Endometrial microvascular endothelial cells (primary cell): ENCODE measurements around the gene PLA2G2C. TPM values are rescaled to one million over a fixed set of nuclear protein-coding genes. Genes with fewer than 3 reads are reported as not detected.

ENCODE experiments used
- in situ Hi-C: cut with HindIII; loops from 2 replicates; pipeline ENCODE4 v1.10.0; 2017; ENCODE audit warnings: low sequenced_read_pairs, low pct_unique_long_range_greater_than_20kb; ENCODE audit errors: inconsistent ontology term
- total RNA-seq: library from RNA; depleted of rRNA; stranded (reverse); fragments of >200 nt; gene quantifications from one replicate; pipeline ENCODE4 v1.2.3, GENCODE V29; 2015; ENCODE audit errors: inconsistent ontology term

PLA2G2C gene
- total RNA-seq, 1 donor from 2014 or later = not detected

DNA sequence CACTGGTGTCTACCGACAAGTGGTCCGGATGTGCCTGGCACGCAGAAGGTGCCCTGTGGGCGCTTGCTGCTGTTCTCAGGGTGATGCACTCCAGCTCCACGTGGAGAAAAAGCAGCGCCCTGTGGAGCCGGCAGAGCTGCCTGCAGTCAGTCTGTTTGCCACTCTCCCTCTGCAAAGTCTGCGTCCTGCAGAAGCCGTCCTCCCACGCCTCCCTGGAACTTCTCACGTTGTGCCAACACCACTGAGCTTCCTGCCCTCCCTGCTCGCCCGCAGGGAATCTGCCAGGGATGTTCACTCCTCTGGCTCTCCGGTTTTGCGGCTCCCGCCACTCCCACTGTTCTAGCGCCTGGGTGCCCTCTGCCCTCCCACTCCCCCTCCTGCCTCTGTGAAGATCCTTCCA lies 20.3 kb downstream of the PLA2G2C start:
- in situ Hi-C loops = no loop called here

DNA sequence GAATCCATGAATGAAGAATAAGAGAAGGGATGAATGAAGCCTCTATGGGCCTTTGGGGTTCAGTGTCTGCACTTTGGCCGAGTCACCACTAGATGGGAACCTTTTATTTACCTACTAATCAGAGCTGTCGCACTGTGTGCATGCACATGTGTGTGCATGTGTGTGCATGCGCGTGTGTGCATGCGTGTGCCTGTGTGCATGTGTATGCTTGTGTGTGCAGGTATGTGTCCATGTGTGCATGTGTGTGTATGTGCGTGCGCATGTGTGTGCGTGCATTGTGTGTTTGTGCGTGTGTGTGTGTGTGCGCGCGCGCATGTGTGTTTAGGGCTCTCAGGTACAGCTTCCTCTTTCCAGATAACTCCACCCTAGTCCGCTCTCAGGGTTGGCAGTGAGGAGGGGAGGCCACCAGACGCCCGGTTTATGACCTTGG lies 20.8 kb downstream of the PLA2G2C start:
- in situ Hi-C loops = no loop called here

DNA sequence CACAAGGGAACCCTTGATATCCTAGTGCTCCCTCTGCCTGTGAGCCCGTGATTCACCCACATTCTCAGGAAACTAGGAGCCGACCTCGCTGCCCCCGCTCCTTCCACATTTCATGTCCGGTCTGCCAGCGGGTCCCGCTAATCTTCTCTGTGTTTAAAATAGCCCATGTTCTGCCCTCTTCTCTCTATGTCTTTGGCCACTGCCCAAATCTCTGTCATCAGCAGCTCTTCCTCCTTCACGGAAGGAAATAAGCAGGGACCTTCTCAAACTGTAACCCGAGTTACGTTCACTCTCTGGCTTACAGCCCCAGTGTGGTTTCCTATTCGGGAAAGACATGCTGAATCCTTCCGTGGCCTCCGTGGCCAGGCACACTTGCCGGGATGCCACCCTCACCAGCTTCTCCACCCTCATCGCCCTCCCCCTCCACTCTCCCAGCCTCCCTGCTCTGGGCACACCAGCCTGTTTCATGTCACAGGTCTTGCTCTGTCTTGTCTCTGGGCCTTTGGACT lies 21.6 kb downstream of the PLA2G2C start:
- in situ Hi-C loops = no loop called here

DNA sequence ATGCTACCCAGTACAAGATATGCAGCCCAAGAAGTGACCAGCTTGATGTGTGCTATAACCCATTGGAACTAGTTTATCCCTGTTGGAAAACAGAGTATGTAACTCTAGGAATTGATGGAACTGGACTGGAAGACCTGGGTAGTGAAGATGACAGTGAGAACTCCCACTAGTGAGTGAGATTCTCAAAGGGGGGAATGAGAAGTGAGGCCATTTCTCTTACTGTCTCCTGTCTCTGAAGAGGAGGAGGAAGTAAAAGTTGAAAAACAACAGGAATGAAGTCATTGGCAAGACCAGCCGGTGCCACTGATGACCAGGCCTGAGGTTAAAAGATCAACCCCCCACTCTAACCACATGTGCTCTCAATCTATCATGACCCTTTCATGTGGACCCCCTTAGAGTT lies 26.3 kb downstream of the PLA2G2C start:
- in situ Hi-C loops = no loop called here

DNA sequence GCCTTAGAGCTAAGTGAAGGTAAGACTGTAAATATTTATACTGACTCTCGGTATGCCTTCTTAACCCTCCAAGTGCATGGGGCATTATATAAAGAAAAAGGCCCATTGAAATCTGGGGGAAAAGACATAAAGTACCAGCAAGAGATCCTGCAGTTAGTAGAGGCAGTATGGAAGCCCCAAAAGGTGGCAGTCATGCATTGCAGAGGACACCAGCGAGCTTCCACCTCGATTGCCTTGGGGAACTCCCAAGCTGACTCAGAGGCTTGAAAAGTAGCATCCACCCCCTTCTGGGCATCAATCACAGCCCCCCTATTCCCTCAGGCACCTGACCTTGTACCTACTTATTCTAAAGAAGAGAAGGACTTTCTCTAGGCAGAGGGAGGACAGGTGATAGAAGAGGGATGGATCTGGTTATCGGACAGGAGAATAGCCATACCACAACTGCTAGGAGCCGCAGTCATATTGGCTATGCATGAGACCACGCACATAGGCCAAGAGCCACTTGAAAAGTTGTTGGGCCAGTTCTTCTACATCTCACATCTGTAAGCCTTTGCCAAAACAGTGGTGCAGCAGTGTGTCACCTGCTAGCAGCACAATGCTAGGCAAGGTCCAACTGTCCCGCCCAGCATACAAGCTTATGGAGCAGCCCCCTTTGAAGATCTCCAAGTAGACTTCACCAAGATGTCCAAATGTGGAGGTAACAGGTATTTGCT lies 27.8 kb downstream of the PLA2G2C start:
- in situ Hi-C loops = no loop called here

DNA sequence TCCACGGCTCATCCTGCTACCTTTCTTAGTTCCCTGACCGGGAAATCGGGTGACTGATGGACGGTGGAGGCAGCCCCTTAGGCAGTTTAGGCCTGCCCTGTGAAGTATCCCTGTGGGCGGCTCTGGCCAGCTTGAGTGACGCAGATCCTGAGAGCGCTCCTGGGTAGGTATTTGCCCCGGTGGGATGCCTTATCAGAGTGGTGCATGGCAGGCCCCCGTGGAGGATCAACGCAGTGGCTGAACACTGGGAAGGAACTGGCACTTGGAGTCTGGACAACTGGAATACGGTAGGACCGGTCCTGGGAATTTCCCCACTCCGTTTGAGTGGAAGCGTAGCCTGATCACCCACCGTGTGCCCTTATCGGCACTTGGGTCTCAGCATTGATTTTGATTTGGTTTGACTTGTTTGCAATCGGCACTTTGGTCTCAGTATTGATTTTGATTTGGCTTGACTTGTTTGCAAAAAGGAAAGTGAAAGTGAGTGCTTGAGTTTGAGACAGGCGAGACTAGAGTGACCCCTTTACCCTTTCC lies 32.0 kb downstream of the PLA2G2C start:
- in situ Hi-C loops = no loop called here

DNA sequence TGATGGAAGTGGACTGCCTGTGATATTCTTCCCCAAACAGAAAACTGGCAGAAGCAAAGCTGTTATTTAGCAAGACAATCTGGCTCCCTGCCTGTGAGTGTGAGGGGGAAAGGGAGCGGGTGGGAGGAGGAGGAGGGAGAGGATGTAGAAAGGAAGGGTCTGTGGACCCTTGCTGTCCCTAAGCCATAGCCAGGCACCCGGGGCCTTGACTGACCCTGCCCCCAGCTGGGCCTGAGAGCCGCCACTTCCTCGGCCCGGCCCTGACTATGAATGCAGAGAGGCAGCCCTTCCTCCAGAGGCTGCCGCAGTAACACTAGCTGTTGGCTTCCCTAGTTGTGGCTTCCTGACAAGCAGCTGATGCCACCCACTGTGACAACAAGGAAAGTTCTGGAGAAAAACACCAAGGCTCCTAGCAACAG lies 33.3 kb downstream of the PLA2G2C start:
- in situ Hi-C loops = no loop called here

DNA sequence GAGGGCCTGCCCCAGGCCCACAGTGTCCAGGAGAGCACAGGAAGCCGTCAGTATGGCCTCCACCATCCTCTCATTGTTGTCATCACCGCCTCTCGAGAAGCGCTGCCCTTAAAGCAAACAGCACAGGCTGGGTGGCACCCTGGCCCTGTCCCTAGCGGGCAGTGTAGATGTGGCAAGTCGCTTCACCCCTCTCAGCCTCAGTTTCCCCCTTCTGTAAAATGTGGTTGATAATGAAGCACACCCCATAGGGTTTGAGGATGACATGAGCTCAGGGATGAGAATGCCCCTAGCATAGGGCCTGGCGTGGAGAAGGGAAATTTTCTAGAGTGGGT lies 33.8 kb downstream of the PLA2G2C start:
- in situ Hi-C loops = no loop called here

DNA sequence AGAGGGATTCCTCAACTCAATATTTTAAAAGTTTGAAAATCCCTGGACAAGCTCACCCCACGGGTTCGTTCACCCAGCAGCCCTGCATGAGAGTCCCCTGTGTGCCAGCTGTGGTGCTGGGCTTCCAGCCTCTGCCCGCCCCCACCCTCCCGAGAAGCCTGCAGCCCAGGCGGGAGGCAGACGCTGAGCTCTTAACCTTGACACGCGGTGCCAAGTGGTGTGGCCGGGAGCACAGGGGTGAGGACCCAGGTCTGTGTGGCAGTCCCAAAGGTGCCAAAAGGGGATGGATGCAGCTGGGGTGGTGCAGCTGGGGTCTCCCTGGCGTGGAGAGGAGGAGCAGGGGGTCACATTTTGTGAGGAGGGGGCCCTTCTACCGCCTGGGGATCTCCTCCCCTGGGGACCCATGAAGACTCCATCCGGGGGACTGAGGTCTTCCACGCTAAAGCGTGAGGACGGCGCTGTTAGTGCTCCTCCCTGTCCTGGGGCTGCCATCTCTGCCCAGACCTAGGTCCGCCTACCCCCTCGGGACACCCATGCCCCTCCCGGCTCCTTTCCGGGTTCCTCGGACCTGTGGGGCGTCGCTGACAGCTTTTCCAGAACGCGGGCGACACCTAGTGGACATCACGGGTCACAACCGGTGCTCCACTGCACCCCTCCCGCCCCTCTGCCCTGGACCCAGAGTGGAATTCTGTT lies 34.3 kb downstream of the PLA2G2C start:
- in situ Hi-C loops = no loop called here

DNA sequence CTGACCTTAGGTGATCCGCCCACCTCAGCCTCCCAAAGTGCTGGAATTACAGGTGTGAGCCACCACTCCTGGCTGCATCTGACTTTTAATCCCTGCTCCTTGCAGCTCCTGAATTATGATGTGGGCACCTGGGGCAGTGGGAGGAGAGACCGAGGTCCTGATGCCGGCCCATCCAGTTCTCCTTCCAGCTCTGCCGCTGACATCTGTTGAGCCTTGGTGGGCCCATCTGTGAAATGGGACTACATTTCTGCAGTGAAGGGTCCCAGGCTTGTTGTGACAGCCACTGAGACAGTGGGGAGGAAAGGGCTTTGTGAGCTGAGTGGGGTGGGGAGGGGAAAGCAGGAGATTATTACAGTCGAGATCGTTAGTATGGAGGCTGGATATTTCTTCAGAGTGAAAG lies 35.3 kb downstream of the PLA2G2C start:
- in situ Hi-C loops = no loop called here

DNA sequence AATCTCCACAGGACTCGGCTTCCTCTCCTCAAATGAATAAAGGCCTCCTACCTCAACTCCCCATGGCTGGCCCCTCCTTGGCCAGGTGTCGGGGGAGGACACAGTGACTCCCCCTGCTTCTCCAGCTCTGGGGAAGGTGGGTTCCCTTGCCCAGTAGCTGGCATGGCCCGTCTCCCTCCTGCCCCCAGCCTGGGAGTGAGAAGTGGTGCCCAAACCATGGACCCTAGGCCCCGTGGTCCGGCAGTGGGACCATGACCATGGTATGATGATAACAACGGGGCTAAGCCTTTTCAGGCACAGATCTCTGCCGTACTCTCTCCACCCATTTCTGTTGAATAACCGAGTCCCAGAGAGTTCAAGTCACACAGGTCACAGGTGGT lies 36.0 kb downstream of the PLA2G2C start:
- in situ Hi-C loops = no loop called here

DNA sequence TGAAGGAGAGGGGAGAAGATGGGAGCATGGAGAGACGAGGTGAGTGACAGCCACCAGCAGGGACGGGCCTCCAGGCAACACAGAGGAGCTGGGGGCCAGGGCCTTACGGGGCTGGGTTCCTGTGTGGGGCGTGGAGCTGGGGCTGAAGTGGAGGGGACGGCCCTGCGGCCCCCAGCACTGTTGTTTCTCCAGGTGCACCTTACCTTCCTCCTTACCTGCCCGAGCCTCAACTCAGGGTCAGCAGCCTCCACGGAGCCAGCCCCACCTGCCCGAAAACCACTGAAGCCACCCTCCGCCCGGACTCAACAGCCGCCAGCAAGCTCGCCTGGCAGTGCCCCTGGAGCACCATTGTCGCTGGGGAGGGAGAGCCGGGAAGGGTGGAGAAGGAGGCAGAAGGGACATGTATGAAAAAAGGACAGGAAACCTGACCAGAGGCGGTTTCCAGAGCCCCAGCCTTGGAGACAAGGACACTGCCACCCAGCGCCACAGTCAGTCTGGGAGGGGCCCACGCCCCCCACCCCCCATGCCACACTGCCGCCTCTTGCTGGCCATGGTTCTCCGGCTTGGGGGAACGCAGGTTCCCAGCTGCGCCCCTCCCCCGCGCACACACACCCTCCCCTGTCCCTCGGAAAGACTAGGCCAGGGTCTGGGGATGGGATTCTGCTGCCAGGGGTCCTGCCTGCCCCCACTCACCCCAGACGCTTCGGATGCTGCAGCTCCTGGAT lies 36.6 kb downstream of the PLA2G2C start:
- in situ Hi-C loops = no loop called here

DNA sequence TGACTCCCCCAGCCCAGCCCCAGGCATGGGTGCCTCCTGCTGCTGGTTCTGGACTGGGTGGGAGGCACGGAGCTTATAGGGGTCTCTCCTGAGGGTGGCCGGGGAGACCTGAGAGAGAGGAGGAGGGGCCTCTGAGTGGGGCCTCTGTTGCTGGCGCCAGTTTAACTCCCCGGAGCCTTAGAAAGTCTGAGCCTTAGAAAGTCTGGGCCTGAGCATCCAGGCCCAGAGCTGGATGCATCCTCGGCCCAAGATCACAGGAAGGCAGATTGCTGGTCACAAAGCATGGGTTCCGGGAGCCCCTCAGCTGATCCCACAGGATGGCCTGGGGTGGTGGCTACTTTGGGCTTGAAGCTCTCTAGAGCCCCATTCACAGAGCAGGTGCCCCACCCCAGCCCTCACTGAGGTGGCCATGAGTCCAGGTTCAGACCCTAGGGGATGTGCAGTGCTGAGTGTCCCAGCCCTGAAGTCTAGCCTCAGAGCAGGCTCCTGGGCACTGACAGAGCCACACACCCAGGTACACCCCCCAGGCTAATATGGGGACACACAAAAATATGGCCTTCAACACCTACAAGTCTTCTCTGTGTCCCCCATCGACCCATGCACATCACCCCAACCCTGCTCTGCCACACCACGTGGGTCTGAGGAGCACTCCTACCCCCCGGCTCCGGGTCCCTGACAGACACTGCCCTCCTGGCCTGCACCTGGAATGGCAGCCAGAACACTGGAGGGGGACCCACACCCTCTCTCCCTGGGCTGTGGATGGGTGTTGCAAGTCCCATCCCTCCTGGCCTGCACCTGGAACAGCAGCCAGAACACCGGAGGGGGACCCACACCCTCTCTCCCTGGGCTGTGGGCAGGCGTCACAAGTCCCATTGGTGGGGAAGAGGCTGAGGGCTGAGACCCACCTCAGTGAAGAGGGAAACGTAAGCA lies 37.5 kb downstream of the PLA2G2C start:
- in situ Hi-C loops = no loop called here

DNA sequence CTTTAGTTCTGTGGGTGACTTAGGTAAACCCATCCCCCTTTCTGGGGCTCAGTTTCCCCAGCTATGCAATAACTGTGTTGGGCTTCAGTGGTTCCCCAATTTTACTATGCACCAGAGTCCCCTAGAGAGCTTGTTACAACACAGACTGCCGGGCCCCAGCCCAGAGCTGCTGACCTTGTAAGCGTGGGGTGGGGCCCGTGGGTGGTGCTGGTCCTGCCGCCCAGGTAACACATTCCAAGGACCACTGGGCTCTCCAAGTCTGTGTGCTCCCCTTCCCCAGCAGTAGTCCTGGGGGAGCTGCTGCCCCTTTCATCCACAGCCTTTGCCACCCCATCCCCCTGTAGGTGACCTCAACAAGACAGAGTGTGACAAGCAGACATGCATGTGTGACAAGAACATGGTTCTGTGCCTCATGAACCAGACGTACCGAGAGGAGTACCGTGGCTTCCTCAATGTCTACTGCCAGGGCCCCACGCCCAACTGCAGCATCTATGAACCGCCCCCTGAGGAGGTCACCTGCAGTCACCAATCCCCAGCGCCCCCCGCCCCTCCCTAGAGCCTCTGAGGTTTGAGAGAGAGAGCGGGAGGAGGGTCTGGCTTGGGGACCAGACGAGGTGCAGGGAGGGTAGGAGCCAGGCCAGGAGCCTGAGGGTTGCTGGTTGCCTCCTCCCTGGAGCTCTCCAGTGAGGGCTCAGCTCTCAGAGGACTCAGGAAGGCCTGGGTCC lies 38.3 kb downstream of the PLA2G2C start:
- in situ Hi-C loops = no loop called here

DNA sequence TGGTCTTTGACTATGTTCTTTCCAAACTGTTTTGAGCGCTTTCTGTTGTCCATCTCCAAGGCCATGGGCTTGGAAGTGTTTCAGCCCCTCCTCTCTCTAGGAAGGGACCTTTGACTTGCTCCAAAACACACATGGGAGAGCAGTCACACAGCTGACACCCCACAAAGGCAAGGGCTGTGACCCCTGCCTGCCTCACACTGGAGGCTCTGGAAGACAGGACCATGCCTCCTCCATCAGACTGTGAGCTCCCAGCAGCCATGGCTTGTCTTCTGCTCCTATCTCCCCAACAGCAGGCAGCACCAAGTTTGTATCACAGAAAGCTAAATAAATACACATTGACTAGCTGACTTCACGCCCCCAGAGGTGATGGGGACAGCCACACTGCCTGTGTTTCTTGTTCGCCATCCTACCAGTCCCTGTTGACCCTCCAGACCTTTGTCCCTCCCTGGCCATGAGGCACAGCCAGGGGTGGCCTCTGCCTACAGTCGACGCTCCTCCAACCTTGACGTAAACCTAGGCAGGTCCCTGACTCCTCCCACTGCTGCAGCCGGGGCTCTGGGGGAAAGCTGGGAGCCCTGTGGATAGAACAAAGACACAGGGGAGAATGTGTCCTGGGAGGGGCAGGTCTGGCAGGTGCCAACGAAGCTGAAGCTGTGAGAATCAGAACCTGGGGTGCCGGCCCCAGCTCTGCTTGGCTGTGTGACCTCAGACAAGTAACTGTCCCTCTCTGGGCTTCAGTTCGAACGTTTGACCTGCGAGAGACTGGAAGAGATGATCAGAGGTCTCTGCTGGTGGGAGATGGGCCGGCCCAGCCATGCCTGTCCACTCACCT lies 42.4 kb downstream of the PLA2G2C start:
- in situ Hi-C loops = no loop called here

DNA sequence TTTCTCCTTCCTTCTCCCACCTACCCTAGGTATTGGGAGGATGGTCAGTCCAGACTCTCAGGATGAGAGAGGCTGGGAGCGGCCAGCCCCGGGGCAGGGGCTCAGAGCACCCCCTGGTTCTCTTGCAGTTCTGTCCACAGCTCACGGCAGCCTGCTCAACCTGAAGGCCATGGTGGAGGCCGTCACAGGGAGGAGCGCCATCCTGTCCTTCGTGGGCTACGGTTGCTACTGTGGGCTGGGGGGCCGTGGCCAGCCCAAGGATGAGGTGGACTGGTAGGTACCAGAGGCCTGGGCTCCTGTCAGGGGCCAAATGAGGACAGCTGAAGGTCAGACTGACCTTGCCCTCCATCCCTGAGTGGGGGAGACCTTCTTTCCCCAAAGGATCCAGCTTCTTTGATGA lies 43.0 kb downstream of the PLA2G2C start:
- in situ Hi-C loops = no loop called here

DNA sequence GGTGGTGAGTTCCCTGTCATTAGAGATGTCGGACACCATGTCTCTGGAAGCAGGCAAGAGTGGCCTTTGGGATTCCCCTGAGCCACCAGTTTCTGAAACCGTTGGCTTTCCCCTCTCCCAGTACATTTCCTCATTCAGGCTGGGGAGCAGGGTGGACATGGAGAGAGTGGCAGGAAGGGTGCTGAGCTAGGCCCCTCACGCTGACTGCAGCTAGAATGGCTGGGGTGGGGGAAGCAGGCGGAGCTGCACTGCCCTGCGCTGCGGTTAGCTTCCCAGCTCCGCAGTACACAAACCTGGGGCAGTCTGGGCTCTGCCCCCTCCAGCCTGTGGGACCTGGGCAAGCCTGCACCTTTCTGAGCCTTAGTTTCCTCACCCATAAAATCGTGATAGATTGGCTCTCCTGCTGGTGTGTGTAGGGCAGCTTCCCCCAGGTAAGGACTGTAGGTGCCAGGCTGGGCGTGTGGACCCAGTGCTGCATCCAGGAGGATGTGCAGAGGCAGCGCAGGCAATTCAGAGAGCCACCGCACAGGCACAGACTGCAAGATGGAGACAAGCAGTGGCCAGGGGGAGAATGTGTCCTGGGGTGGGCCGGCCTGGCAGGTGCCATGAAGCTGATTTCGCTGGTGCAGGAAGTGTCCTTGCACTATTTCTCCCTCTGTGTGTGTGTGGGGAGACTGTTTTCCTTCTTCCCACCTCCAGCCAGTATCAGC lies 44.2 kb downstream of the PLA2G2C start:
- in situ Hi-C loops = no loop called here
